ENCODE results near the gene SPAG5. TPM values are rescaled to one million over a fixed set of nuclear protein-coding genes. Genes with fewer than 3 reads are reported as not detected.

Gene SPAG5
- total RNA-seq, 2 experiments from 2014 or later, result 125 to 127 TPM

GRCh38 chr17:28532050-28532960 is 66.5 kb downstream of the SPAG5 start:
- ChIA-PET POLR2A (no interaction called here), CTCF (no interaction called here)
- no peak for DNase-seq
- no peaks in the 10 kb centered on the region for H3K9me3 Mint-ChIP-seq
- no peaks in the 10 kb centered on the region for H3K4me1 Mint-ChIP-seq
- no peak overlapping the region for H3K4me3 Mint-ChIP-seq
- H3K27ac Mint-ChIP-seq, result no peak overlapping the region
- H3K27me3 Mint-ChIP-seq, result peaks cover 2% of the 10 kb centered on the region
- H3K36me3 Mint-ChIP-seq (ENCODE audit: low read depth), result no peaks in the 10 kb centered on the region

GRCh38 chr17:28530926-28531325 is 67.9 kb downstream of the SPAG5 start:
- CTCF ChIA-PET, result interaction anchor here (1.1 kb wide), 1 partner anchor 9 kb away, joined by 3 read pairs; no protein-coding TSS in a partner anchor

GRCh38 chr17:28530250-28530649 is 68.6 kb downstream of the SPAG5 start:
- no peak overlapping the region for H3K4me3 Mint-ChIP-seq
- no peaks in the 10 kb centered on the region for H3K4me1 Mint-ChIP-seq
- POLR2A ChIA-PET, result no interaction called here
- CTCF ChIA-PET, result interaction anchor here (1.1 kb wide), 1 partner anchor 10 kb away, joined by 3 read pairs; no protein-coding TSS in a partner anchor
- H3K27me3 Mint-ChIP-seq, result peaks cover 2% of the 10 kb centered on the region
- DNase-seq, result no peak
- H3K36me3 Mint-ChIP-seq (ENCODE audit: low read depth), result no peaks in the 10 kb centered on the region
- no peaks in the 10 kb centered on the region for H3K9me3 Mint-ChIP-seq
- H3K27ac Mint-ChIP-seq, result no peak overlapping the region

More at GRCh38 chr17:28530926-28531325, 67.9 kb downstream of the SPAG5 start:
- Mint-ChIP-seq H3K36me3 (ENCODE audit: low read depth) (no peaks in the 10 kb centered on the region), H3K4me3 (no peak overlapping the region), H3K9me3 (no peaks in the 10 kb centered on the region), H3K27ac (no peak overlapping the region), H3K4me1 (no peaks in the 10 kb centered on the region), H3K27me3 (peaks cover 2% of the 10 kb centered on the region)
- POLR2A ChIA-PET, result no interaction called here
- DNase-seq, result no peak

GRCh38 chr17:28529013-28529400 is 69.8 kb downstream of the SPAG5 start:
- Mint-ChIP-seq H3K4me3 (no peak overlapping the region), H3K27ac (no peak overlapping the region)

GRCh38 chr17:28528327-28529012 is 70.4 kb downstream of the SPAG5 start:
- POLR2A ChIA-PET, result no interaction called here
- H3K4me1 Mint-ChIP-seq, result no peaks in the 10 kb centered on the region
- no peak for DNase-seq
- no peaks in the 10 kb centered on the region for H3K36me3 Mint-ChIP-seq (ENCODE audit: low read depth)
- CTCF ChIA-PET, result interaction anchor here (1.1 kb wide), 1 partner anchor 12 kb away, joined by 3 read pairs; no protein-coding TSS in a partner anchor
- no peaks in the 10 kb centered on the region for H3K9me3 Mint-ChIP-seq
- H3K4me3 Mint-ChIP-seq, result no peak overlapping the region
- no peak overlapping the region for H3K27ac Mint-ChIP-seq
- H3K27me3 Mint-ChIP-seq, result peaks cover 2% of the 10 kb centered on the region

More at GRCh38 chr17:28529013-28529400, 69.8 kb downstream of the SPAG5 start:
- ChIA-PET POLR2A (no interaction called here), CTCF (interaction anchor here (1.1 kb wide), 1 partner anchor 12 kb away, joined by 3 read pairs; no protein-coding TSS in a partner anchor)
- Mint-ChIP-seq H3K9me3 (no peaks in the 10 kb centered on the region), H3K36me3 (ENCODE audit: low read depth) (no peaks in the 10 kb centered on the region), H3K27me3 (peaks cover 2% of the 10 kb centered on the region), H3K4me1 (no peaks in the 10 kb centered on the region)
- DNase-seq, result no peak

- no peak for DNase-seq
- Mint-ChIP-seq H3K36me3 (ENCODE audit: low read depth) (no peaks in the 10 kb centered on the region), H3K9me3 (no peaks in the 10 kb centered on the region), H3K4me1 (no peaks in the 10 kb centered on the region), H3K27me3 (peaks cover 2% of the 10 kb centered on the region), H3K4me3 (no peak overlapping the region), H3K27ac (no peak overlapping the region)
- POLR2A ChIA-PET, result no interaction called here
- CTCF ChIA-PET, result interaction anchor here (1.1 kb wide), 1 partner anchor 13 kb away, joined by 3 read pairs; no protein-coding TSS in a partner anchor
Observed at GRCh38 chr17:28527859-28528258, 71.0 kb downstream of the SPAG5 start.

Other genes with a start within 250 kb of the SPAG5 start
- gene POLDIP2, start 241.5 kb downstream of the SPAG5 start, total RNA-seq, result 10 to 100 TPM; 54.3 to 56.2 TPM
- gene SEBOX, start 233.8 kb downstream of the SPAG5 start, total RNA-seq, result not detected
- gene VTN, start 228.7 kb downstream of the SPAG5 start, total RNA-seq, result under 1 TPM in 1 of 2 experiments, not detected in 1; 0.15 TPM
- 10 to 100 TPM; 17.2 to 17.5 TPM for gene SARM1, start 227.3 kb downstream of the SPAG5 start, total RNA-seq
- 1 to 10 TPM in 1 of 2 experiments, under 1 TPM in 1; 0.96 to 1.1 TPM for gene SLC46A1, start 192.8 kb downstream of the SPAG5 start, total RNA-seq
- not detected for gene SLC13A2, start 125.4 kb downstream of the SPAG5 start, total RNA-seq
- gene FOXN1, start 92.7 kb downstream of the SPAG5 start, total RNA-seq, result not detected
- 10 to 100 TPM; 46.2 to 61.1 TPM for gene UNC119, start 46.4 kb downstream of the SPAG5 start, total RNA-seq
- gene PIGS, start 27.5 kb downstream of the SPAG5 start, total RNA-seq, result 10 to 100 TPM; 66.3 to 66.6 TPM
- gene ALDOC, start 22.1 kb downstream of the SPAG5 start, total RNA-seq, result 100 to 1,000 TPM; 140 to 147 TPM
- gene RSKR, start 15.2 kb upstream of the SPAG5 start, total RNA-seq, result 10 to 100 TPM; 15.5 to 19.7 TPM
- gene BLTP2, start 46.1 kb upstream of the SPAG5 start, total RNA-seq, result 100 to 1,000 TPM; 120 to 128 TPM
- 10 to 100 TPM; 49.0 to 52.9 TPM for gene SDF2, start 62.9 kb upstream of the SPAG5 start, total RNA-seq
- 10 to 100 TPM; 60.7 to 65.8 TPM for gene SUPT6H, start 63.2 kb upstream of the SPAG5 start, total RNA-seq
- 1 to 10 TPM; 6.2 to 7.4 TPM for gene PROCA1, start 112.9 kb upstream of the SPAG5 start, total RNA-seq
- 1 to 10 TPM; 6.5 to 7.4 TPM for gene RAB34, start 118.8 kb upstream of the SPAG5 start, total RNA-seq
- 1,000 to 10,000 TPM; 1,962 to 2,028 TPM for gene RPL23A, start 121.0 kb upstream of the SPAG5 start, total RNA-seq
- gene TLCD1, start 127.2 kb upstream of the SPAG5 start, total RNA-seq, result 1 to 10 TPM; 1.4 to 2.3 TPM
- 1 to 10 TPM; 2.5 to 3.5 TPM for gene NEK8, start 129.8 kb upstream of the SPAG5 start, total RNA-seq
- gene TRAF4, start 145.0 kb upstream of the SPAG5 start, total RNA-seq, result 10 to 100 TPM; 55.3 to 57.2 TPM
- gene FAM222B, start 243.8 kb upstream of the SPAG5 start, total RNA-seq, result 10 to 100 TPM; 15.5 to 17.1 TPM